LNCaP clone FGC (cell line): ENCODE measurements around the gene KLF11.

Experiments
- DNase-seq: peaks from one replicate; pipeline ENCODE4 v3.0.0-alpha.2; 2011; ENCODE audit warnings: low read depth
- H3K4me3 ChIP-seq: 2 replicates; pipeline ENCODE4 v1.5.1; 2011; ENCODE audit warnings: mild to moderate bottlenecking, low read depth, low read length, control low read depth
- TF ChIP-seq, protein P1 (sequence below): IDR thresholded peaks from 2 replicates; pipeline ENCODE4 v1.5.1; 2012; ENCODE audit warnings: mild to moderate bottlenecking; ENCODE audit not compliant: control insufficient read depth, insufficient read depth; ENCODE audit errors: extremely low read depth

KLF11 gene

DNA sequence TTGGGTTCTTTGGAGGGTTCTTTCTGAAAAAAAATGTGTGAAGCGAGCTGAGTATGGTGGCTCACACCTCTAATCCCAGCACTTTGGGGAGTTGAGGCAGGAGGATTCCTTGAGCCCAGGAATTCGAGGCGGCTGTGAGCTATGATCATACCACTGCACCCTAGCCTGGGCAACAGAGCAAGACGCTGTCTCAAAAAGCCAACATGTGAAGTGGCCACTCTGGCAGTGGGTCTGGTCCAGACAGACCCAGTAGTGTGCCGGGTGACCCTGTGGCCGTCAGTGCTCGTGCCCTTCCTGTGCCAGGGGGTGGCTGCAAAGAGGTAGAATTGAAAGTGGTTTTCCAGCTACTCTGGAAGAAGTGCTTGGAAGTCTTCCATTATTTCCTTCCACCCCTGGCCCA lies 11.6 kb downstream of the KLF11 start:
- no peak overlapping the region for H3K4me3 ChIP-seq
- DNase-seq: no peak
- TF ChIP-seq, protein P1, sequence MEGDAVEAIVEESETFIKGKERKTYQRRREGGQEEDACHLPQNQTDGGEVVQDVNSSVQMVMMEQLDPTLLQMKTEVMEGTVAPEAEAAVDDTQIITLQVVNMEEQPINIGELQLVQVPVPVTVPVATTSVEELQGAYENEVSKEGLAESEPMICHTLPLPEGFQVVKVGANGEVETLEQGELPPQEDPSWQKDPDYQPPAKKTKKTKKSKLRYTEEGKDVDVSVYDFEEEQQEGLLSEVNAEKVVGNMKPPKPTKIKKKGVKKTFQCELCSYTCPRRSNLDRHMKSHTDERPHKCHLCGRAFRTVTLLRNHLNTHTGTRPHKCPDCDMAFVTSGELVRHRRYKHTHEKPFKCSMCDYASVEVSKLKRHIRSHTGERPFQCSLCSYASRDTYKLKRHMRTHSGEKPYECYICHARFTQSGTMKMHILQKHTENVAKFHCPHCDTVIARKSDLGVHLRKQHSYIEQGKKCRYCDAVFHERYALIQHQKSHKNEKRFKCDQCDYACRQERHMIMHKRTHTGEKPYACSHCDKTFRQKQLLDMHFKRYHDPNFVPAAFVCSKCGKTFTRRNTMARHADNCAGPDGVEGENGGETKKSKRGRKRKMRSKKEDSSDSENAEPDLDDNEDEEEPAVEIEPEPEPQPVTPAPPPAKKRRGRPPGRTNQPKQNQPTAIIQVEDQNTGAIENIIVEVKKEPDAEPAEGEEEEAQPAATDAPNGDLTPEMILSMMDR: no peak

DNA sequence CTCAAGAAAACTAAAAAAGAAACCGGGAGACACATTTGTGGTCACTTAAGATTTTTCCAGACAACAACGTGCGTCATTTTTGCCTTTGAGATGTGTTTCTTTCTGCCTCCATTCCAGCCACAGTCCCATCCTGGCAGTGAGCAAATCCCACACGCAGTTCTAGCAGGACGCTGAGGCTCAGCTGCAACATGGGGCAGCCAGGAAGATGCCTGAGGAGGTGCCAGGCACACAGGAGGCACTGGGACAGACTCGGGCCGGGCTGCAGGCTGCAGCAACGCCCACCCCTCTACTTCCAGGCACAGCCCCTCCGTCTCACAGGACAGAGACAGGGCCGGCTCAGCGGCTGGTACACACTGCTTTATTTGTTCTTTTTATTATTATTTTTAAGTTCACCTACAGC lies 13.1 kb downstream of the KLF11 start:
- TF ChIP-seq, protein P1: no peak
- no peak for DNase-seq
- H3K4me3 ChIP-seq: no peak overlapping the region

DNA sequence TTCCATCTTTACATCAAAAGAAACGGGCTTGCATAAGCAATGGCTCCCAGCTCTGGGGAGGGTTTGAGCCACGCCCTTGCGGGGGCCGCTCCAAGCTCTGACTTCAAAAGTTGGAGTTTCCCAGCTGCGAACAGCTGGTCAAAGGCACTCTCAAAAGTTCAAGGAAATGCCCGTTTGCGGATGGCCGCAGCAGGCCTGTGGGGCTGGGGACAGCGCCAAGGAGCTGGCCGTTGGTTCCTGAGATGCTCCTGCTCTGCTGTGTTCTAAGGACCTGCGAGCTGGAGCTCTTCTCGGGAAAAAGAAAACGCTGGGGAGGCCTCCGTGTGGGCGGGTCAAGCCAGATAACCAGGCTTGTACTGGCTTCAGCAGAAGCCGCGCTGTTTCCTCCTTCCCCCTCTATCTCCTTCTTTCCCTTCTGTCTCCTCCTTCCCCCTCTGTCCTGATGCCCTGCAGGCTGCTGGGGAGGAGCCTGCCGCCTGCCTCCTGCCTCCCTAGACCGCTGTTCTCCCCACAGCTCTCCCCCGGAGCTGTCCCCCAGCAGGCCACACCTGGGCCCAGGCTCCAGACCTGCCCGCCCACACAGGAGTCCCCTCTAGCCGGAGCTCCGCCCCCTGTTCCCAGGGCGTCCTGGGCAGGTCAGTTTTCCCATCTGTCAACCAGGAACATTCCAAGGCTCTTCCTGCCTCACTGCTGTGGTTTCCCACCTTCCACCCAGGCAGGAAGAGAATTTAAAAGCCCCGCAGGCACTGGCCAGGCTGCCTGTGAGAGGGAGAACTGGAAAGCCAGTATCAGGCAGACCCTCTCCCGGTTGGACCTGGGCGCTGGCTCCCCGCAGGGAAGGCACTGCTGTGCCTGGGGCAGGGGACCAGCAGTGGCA lies 14.1 kb downstream of the KLF11 start:
- DNase-seq: no peak
- TF ChIP-seq, protein P1: no peak
- H3K4me3 ChIP-seq: no peak overlapping the region

DNA sequence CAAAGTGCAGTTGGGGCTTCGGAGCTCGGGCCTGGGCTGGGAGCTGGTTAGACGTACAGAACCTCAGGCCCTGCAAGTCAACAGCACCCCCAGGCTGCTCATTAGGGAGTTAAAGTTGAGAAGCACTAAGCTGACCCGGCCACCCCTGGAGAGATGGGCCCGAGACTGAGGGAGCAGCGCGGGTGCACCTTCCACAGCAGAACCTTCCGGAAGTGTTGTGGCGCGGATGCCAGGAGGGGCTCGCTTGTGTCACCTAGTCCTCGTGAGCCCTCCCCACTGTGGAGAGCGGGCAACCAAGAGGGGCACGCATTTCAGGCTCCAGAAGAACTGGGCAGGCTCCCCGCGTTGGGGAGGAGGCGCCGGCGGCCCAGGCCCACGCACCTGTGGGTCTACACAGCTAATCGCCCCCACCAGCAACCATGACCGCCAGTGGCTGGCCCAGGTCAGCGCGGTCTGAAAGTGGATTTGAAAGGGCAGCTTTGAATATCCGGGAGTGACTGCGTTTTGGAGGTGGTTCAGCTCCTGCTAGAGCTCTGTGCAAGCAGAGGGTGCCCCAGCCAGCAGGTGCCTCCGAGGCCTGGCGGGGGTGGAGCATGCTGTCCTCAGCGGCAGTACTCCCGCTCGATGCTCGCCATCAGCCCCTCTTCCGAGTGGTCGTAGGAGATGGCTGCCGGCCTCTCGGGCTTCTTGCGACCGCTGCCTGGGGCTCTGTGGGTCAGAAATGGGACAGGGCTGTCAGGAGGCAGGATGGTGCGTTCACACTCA lies 15.1 kb downstream of the KLF11 start:
- no peak overlapping the region for H3K4me3 ChIP-seq
- TF ChIP-seq, protein P1: no peak
- no peak for DNase-seq

DNA sequence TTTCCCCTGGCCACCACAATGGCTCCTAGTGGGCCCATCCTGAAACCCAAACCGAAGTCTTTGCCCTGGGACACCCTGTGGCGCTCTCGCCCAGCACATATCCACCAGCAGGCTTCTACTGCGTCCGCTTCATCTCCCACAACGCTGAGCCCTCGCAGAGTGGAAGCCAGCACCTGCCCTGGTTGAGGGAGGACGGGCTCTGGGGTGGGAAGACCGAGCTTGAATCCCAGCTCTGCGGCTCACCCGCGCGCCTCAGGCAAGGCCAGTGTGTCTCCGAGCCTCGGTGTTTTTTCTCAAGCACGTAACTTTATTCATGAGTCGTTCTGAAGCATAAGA lies 15.6 kb downstream of the KLF11 start:
- TF ChIP-seq, protein P1: no peak

DNA sequence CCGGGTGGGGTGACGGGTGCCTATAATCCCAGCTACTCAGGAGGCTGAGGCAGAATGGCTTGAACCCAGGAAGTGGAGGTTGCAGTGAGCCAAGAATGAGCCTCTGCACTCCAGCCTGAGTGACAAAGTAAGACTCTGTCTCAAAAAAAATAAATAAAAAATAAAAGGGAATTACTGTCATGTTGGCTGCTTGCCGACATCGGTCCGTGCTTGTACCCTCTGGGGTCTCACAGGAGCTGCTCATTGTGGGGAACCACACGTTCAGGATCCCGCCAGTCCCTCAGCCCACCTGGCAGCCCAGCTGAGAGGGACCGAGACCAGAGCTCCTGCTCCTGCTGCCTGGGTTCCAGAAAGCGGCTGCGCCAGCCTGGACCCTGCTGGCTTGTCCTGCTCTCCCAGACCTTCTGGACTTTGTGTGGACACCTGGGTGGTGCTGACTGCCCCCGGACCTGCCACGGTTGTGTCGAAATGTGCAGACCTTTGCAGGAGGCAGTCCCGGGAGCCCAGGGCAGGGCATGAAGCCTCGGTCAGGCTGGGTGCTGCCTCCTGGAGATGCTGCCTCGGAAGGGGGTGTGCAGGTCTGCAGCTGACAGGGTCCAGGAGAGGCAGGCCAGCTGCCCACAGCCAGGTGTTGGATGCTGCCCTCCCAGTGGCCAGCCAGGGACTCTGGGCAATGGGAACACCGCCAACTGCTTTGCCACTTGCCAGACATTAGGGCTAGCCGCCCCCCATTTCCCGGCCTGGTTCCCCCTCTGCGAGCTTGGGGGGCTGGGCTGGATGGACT lies 16.4 kb downstream of the KLF11 start:
- TF ChIP-seq, protein P1: no peak
- DNase-seq: no peak

More for the DNA sequence above, 15.6 kb downstream of the KLF11 start:
- no peak overlapping the region for H3K4me3 ChIP-seq
- no peak for DNase-seq

More for the DNA sequence above, 16.4 kb downstream of the KLF11 start:
- H3K4me3 ChIP-seq: no peak overlapping the region
